ENCODE data around the gene VEGFB.

Gene VEGFB

GRCh38 chr11:64263021-64263946 is 28.9 kb downstream of the VEGFB start:
- no peak for TF ChIP-seq CTCF (IDR thresholded peaks at IDR 0.05; ENCODE audit: insufficient read depth, missing control alignments)
- FAIRE-seq (no peak), DNase-seq (ENCODE audit: insufficient read length, low spot score) (no peak)

- no peak for DNase-seq (ENCODE audit: insufficient read length, low spot score)
- FAIRE-seq, result no peak
- TF ChIP-seq CTCF (IDR thresholded peaks at IDR 0.05; ENCODE audit: insufficient read depth, missing control alignments), result no peak
Observed at GRCh38 chr11:64263947-64264317, 29.5 kb downstream of the VEGFB start.

GRCh38 chr11:64264371-64264852 is 30.0 kb downstream of the VEGFB start:
- FAIRE-seq (no peak), DNase-seq (ENCODE audit: insufficient read length, low spot score) (no peak)
- TF ChIP-seq CTCF (IDR thresholded peaks at IDR 0.05; ENCODE audit: insufficient read depth, missing control alignments), result no peak

GRCh38 chr11:64265176-64266160 is 31.1 kb downstream of the VEGFB start:
- no peak for TF ChIP-seq CTCF (IDR thresholded peaks at IDR 0.05; ENCODE audit: insufficient read depth, missing control alignments)
- no peak for DNase-seq (ENCODE audit: insufficient read length, low spot score)
- no peak for FAIRE-seq

GRCh38 chr11:64266339-64266738 is 32.0 kb downstream of the VEGFB start:
- TF ChIP-seq CTCF (IDR thresholded peaks at IDR 0.05; ENCODE audit: insufficient read depth, missing control alignments), result no peak
- FAIRE-seq, result no peak
- DNase-seq (ENCODE audit: insufficient read length, low spot score), result no peak

- DNase-seq (ENCODE audit: insufficient read length, low spot score) (no peak), FAIRE-seq (no peak)
- TF ChIP-seq CTCF (IDR thresholded peaks at IDR 0.05; ENCODE audit: insufficient read depth, missing control alignments), result no peak
Observed at GRCh38 chr11:64267207-64267945, 33.0 kb downstream of the VEGFB start.
